ENCODE data around the gene TP63.
"Not testable (repeated sequence)": the region's sequence is repeated elsewhere in the genome, so short reads cannot be mapped to it uniquely, and the experiment has no call there.

The TP63 gene

DNA sequence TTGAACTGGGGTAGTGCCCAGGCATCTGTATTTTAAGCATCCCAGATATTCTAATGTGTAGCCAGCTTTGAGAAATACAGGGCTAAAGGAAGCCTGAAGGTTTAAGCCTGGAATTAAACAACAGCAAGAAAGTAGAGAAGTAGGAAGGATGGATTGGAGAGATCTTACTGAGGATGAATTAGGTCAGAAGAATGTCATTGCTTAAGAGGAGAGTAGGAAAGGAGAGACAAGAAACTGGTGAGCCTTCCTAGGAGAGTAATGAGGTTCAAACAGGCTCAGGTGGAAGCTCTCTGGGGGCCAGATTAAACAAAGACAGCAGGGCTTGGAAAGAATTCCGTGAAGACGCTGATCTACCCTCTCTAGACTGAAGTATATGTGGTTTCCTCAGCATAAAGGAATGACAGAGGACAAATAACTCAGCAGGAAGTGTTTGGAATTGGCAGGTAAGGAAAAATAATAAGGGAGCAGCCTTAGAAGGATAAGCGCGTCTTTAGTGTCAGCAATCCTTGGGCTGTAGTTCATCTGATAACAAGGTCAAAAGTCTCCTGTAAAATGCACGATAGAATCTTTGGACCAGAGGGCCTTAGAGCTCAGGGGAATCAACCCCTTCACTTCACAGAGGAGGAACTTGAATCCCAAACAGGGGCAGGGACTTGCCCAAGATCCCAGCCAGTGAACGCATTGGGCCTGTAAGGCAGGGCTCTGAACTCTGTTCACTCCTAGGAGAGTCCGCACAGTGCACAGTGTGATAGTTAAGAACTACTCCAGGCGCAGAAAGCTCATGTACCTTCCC lies 90.9 kb downstream of the TP63 start:
- FAIRE-seq (no peak), DNase-seq (ENCODE audit: low spot score) (no peak)

DNA sequence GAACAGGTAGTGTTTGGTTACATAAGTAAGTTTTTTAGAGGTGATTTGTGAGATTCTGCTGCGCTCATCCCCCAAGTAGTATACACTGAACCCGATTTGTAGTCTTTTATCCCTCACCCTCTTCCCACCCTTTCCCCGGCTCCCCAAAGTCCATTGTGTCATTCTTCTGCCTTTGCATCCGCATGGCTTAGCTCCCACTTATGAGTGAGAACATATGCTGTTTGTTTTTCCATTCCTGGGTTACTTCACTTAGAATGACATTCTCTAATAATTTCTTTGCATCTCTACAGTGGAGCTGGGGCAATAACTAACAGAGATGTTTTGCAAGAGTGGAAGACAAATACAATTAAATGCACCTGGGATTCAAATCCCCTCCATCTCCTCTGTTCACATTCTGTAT lies 93.2 kb downstream of the TP63 start:
- no peak for FAIRE-seq
- DNase-seq (ENCODE audit: low spot score) = no peak

DNA sequence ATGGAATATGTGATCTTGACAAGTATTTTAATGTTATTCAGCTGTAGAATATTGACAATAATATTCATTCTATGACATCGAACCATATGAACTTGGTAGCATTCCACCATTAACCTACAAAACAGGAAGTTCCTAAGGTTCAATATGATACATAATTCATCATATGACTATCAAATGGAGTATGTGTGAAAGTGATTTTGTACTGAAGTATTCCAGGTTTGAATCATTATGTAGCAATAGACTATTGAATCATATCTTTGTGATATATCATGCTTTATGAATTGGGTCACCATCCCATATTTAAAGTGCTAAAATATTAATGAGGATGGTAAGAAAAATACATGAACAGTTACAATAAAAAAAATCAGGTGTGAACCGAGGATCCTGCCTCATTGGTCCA lies 95.1 kb downstream of the TP63 start:
- no peak for FAIRE-seq
- no peak for DNase-seq (ENCODE audit: low spot score)

DNA sequence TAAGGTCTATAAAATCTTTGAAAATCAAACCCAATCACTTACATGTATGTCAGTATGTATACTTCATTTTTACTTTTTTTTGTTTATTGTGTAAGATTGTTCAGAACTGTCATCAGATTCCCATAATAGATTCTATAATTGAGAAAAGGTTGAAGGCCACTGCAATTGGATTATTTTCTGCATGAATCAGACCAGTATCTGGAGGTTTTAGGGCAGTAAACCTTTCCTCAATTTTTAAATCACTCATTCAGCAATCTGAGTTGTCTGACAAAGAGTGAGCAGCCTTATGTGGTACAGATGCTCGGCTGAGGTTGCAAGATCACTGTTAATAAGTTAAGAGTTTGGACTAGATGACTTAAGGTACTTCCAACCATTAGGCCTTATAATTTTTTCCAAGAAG lies 96.0 kb downstream of the TP63 start:
- DNase-seq (ENCODE audit: low spot score) (no peak), FAIRE-seq (no peak)

DNA sequence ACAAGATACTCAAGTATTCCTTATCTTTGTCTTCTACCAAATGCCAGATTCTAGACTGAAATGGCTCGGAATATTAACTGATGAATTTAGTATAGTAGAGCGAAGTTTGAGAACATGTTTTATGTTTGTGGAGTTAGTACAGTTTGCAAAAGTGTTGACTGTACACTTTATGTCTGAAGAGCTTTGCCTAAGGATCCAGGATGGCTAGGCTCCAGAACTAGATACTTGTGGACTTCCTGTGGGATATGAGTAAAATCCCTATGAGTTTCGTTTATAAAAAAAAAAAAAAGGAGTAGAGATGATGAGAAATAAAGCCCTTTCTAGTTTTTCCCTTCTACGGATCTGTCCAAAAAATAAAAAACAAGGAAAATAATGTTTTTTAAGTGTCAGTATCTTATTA lies 96.7 kb downstream of the TP63 start:
- DNase-seq (ENCODE audit: low spot score) = no peak

DNA sequence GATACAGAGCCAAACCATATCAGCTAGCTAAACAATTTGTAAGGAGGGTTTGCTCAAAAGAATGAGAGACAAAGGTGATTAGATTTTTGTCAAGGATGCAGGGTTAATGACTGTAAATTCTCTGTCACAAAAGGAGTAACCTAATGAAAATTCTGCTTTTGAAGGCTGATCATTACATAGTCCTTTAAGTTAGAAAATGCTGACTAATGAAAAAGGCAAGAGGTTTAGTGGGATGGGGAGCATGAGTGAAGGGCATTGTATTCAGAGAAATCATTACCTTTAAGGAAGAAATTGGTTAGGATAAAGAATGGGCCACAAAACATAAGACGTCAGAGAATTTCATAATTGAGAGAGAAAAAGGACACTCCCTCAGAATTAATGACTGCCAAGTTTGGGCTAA lies 97.7 kb downstream of the TP63 start:
- DNase-seq (ENCODE audit: low spot score) (no peak), FAIRE-seq (no peak)

More for the DNA sequence above, 96.7 kb downstream of the TP63 start:
- no peak for FAIRE-seq

DNA sequence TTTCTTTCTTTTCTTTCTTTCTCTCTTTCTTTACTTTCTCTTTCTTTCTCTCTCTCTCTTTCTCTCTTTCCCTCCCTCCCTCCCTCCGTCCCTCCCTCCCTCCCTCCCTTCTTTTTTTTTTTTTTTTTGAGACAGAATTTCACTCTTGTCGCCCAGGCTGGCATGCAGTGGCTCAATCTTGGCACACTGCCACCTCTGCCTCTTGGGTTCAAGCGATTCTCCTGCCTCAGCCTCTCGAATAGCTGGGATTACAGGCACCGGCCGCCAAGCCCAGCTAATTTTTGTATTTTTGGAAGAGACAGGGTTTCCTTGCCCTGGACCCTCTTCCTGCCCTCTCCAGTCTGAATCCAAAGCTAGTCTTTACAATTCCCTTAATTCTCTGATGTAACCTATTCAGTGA lies 102.9 kb downstream of the TP63 start:
- no peak for DNase-seq (ENCODE audit: low spot score)
- FAIRE-seq = no peak

DNA sequence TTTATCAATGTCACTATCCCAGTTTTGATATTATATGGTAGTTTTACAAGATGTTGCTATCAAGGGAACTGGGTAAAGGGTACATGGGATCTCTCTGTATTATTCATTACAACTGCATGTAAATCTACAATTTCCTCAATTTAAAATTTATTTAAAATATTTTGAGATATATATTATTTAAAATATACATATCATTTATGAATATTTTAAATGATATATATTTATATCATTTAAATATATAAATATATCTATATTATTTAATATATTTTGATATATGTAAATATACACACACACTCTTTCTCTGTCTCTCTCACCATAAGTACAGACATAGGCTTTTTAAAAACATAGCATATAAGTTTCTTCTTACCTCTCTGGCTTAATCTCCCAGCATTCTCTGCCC lies 104.7 kb downstream of the TP63 start:
- DNase-seq (ENCODE audit: low spot score) = no peak
- no peak for FAIRE-seq

DNA sequence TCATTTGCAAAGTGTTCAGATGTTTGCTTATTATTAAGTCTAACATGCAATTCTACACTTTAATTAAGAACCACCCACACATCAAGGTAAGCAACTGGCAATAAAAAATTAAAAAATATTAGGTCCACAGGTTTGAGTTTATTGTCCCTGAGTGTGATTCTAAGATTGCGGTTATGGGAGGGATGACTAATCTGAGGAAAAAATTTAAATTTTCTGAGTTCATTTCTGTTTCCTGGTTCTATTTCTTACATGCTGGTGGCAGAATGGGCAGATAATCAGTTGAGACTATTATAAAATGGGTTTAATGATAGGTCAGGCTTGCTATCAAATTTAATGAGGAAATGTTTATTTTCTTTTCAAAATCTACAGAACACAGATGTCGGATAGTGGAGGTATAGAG lies 105.9 kb downstream of the TP63 start:
- no peak for DNase-seq (ENCODE audit: low spot score)
- no peak for FAIRE-seq

DNA sequence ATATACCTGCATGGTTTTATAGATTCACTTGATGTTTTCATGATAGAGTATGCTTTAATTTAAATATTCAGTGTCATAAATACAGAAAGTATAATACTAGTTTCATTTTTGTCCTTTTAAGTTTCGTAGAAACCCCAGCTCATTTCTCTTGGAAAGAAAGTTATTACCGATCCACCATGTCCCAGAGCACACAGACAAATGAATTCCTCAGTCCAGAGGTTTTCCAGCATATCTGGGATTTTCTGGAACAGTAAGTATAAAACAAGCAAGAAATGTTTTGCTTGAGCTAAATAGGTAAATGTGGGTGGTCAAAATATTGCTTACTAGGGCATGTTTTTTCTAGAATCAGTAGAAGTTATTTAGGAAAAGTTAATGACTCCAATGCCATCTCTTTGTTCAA lies 106.4 kb downstream of the TP63 start:
- FAIRE-seq (no peak), DNase-seq (ENCODE audit: low spot score) (no peak)

DNA sequence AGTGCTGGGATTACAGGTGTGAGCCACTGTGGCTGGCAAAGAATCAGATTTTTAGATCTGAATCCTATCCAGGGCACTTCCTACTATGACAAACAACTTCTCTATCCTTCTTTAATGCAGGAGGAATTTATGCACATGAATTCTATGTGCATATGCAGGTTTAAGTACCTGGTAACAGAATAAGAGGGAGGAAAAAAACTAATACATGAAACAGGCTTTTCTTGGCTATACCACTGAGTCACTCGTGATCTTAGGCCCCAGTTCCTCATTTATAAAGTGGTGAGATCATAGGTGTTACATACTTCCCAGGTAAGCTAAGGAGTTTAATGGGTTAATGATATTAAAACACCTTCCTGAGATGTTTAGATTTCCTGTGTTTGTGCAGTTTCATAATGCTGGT lies 108.2 kb downstream of the TP63 start:
- no peak for DNase-seq (ENCODE audit: low spot score)
- no peak for FAIRE-seq

DNA sequence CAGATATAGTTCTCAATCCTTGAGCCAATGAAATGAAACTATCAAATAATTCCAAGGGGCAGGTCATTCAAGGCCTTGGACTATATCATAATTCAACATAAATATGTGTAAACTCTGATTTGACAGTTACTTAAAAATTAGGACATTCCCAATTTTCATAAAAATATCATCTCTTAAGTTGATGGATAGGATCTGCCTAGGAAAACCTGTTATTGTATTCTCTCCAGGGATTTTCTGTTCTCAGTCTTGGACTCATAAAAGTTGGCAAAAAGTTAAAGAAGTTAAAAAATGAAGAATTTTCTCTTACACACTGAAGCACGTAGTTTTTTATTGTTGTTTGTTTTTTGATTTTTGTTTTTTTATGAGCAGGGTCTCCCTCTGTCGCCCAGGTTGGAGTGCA lies 109.0 kb downstream of the TP63 start:
- FAIRE-seq (no peak), DNase-seq (ENCODE audit: low spot score) (no peak)

DNA sequence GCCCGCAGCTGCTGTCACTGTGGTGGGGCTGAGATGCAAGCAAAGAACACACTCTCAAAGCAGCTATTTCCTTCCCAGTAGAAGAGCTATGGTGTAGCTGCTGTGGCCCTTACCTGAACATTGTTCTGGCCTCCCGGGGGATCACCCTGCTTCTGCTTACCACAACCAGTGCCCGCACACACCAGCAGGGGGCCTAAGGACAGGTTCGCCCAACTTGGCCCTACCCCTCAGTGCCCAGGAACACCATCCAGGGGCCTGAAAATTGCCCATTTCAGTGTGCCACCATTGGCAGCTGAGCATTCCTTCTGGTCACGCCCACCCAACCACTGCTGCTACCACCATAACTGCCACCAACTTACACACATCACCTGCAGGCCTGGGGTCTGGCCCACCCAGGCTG lies 113.0 kb downstream of the TP63 start:
- DNase-seq (ENCODE audit: low spot score) = no peak
- no peak for FAIRE-seq

DNA sequence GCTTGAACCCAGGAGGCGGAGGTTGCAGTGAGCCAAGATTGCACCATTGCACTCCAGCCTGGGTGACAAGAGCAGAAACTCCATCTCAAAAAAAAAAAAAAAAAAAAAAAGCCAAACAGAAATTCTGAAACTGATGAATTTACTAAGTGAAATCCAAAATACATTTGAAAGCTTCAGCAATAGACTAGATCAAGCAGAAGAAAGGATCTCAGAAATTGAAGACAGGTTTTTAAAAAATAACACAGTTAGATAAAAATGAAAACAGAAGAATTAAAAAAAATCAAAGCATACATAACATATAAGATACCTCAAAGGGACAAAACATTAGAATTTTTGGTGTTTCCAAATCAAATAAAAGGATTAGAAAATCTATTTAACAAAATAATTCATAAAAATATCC lies 114.4 kb downstream of the TP63 start:
- no peak for FAIRE-seq

DNA sequence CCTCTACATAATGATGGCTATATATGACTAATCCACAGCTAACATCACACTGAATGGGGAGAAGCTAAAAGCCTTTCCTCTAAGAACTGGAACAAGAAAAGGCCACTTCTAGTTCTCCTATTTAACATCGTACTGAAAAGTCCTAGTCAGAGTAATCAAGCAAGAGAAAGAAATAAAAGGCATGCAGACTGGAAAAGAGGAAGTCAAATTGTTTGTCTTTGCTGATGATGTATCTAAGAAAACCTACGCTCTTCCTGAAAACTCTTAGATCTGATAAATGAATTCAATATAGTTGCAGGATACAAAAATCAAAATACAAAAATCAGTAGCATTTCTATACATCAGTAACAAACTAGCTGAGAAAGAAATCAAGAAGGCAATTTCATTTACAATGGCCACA lies 116.9 kb downstream of the TP63 start:
- no peak for FAIRE-seq
- DNase-seq (ENCODE audit: low spot score) = no peak

More for the DNA sequence above, 114.4 kb downstream of the TP63 start:
- no peak for DNase-seq (ENCODE audit: low spot score)

DNA sequence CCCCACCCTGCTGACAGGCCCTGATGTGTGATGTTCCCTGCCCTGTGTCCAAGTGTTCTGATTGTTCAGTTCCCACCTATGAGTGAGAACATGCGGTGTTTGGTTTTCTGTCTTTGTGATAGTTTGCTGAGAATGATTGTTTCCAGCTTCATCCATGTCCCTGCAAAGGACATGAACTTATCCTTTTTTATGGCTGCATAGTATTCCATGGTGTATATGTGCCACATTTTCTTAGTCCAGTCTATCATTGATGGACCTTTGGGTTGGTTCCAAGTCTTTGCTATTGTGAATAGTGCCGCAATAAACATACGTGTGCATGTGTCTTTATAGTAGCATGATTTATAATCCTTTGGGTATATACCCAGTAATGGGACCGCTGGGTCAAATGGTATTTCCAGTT lies 119.8 kb downstream of the TP63 start:
- FAIRE-seq = not testable (repeated sequence)

DNA sequence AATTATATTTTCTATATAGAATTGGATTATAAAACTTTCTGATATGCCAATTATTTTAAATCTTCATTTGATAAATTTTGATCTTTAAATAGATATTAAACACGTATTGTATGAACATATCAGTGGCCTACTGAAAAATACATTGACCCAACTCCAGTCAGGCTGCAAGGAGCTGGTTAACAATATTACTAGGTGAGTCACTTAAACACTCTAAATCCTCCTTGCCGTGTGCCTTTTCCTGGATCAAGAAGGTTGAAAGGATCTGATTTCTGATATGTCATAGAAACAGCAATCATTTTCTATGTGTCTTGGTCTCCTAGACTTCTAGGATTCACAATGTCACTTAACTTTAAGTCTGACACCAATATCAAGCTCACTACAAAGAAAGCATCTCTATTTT lies 123.2 kb downstream of the TP63 start:
- DNase-seq (ENCODE audit: low spot score) (no peak), FAIRE-seq (no peak)

More for the DNA sequence above, 119.8 kb downstream of the TP63 start:
- not testable (repeated sequence) for DNase-seq (ENCODE audit: low spot score)

DNA sequence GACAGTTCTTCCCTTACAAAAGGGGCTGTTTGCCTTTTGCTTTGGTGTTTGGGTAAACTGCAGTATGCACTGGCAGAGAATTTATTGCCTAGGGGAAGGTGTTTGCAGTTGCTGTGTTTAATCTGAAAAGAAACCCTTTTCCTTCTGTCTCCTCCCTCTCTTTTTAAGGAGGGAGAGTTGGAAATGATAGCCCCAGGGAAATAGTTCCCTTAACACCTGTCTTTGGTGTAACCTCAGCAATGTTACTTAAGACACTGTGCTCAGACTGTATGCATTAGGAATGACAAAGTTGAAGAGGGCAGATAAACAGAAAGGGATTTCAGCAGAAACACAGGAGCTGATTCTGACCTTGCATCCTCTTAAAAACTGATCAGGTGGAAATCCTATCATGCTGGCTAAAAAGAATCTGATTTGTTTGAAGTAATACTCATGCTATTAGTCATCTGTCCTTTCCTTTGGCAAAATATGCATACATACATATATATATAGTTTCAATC lies 125.4 kb downstream of the TP63 start:
- FAIRE-seq (no peak), DNase-seq (ENCODE audit: low spot score) (no peak)

DNA sequence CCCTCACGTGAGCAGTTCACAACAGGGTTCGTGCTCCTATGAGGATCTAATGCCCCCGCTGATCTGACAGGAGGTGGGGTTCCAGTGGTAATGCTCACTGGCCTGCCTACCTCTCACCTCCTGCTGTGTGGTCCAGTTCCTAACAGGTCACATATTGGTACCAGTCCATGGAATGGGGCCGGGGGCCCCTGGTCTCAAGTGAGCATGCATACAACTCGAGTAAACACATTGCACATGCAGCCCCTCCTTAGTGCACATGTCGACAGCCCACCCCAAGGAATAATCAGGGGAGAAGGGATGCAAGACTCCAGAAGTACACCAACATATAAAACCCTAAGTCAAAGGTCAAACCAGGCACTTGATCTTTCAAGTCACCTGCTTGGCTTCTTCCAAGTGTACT lies 127.0 kb downstream of the TP63 start:
- FAIRE-seq (no peak), DNase-seq (ENCODE audit: low spot score) (no peak)

DNA sequence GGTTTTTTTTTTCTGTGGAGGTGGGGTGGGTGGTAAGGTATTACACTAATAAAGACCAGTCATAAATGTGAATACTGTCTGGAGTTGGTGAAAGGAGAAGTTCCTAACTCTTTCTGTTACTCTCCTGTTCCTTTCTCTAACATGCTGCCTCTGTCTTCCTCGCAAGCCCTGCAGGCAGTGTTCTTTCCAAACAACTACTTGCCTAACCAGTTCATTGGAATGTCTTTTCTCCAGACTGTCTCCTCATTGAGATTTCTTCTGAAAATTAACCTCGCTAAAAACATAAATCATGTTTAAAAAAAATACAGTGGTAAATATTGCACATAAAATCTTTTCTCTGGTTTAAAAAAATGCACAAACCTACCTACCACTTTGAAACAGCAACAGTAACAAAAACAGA lies 135.2 kb downstream of the TP63 start:
- DNase-seq (ENCODE audit: low spot score) (no peak), FAIRE-seq (no peak)

DNA sequence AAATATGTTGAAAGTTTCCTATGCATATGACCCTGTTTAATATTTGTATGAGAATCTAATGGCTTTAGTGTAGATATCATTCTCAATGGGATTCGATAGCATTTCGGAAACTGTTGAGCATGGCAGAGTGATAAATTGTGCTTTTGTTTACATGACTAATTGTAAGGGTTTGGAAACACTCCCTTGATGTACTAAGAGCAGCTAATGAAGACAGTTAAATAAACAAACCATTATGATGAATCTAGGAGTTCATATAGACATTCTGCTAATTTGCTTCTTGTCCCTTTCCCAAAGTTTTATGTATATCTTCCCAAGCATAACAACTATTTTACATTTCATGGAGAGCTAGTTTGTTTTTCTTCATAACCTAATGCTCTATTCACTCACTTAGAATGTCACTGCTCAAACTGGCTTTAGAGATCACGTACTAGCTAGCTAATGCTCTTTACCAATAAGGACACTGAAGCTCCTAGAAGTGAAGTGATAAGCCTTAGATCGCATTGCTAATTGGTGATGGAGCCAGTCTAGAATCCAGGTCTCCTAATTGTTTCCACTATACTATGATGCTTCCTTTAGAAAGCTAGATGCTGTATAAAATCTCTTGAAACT lies 140.8 kb downstream of the TP63 start:
- no peak for FAIRE-seq
- DNase-seq (ENCODE audit: low spot score) = no peak

DNA sequence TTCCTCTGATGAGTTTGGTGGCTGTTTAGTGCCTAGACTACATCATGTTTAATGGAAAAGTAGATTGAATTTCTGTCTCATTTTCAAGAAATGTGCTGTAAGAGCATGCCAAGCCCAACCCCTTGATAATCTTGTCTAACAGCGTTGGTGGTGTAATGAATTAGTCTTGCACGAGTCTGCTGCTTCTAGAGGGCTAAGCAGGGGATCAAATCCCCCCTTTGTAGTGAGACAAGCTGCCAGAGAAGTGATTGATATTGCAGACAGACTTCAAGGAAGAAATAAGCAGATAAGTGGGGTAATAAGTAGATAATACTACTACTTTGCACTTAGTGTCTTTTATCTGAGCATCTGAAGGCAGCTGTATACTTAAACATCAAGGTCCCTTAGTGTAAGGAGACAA lies 141.4 kb downstream of the TP63 start:
- no peak for FAIRE-seq
- no peak for DNase-seq (ENCODE audit: low spot score)

DNA sequence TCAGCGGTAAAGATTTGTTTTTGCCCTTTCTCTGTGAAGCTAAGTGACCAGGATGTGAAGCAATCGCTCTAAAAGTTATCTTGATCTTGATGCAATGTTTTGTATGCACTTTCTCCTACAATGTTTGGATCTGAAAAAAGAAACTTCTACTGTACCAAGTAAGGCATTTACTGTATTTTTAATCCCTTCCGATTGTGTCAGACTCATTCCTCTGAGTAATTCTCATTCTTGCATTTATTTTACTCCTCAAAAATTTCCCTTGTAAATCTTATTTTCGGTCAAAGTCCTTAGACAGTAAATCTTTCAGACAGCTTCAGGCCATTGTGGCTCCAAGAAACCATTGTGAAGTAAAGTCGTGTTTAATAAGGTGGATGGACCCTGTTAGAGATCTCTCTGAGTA lies 141.9 kb downstream of the TP63 start:
- DNase-seq (ENCODE audit: low spot score) (no peak), FAIRE-seq (no peak)

Data from urothelium cell line (cell line).